Ammon's horn (tissue), 1 donor: ENCODE measurements around the gene OR8B4.
"Not testable (repeated sequence)": the region's sequence is repeated elsewhere in the genome, so short reads cannot be mapped to it uniquely, and the experiment has no call there.

Source experiments
- DNase-seq: peaks from one replicate; pipeline ENCODE4 v3.0.0-alpha.2; 2016; ENCODE audit warnings: low spot score

Gene OR8B4

DNA sequence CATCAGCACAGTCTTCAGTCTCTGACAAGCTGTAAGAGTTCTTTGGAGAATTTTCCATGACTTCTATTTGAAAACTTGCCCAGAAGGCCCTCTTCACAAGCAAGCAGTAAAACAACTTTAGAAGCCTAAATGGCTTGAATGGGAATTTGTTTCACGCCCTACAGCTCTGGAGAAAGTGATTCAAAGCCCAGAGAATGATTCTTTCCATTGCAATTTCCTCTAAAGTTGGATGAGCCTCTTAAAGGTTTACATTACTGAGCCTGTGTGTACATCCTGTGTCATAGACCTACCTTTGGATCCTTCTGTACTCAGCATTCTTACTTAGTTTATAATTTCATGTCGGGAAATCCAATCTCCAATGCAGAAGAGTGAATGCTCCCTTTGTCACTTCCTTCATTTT, 19.1 kb downstream of the OR8B4 start:
- no peak for DNase-seq

DNA sequence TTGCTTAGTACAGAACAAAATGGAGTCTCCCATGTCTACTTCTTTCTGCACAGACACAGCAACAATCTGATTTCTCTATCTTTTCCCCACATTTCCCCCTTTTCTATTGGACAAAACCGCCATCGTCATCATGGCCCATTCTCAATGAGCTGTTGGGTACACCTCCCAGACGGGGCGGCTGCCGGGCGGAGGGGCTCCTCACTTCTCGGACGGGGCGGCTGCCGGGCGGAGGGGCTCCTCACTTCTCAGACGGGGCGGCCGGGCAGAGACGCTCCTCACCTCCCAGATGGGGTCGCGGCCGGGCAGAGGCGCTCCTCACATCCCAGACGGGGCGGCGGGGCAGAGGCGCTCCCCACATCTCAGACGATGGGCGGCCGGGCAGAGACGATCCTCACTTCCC, 21.5 kb downstream of the OR8B4 start:
- not testable (repeated sequence) for DNase-seq

DNA sequence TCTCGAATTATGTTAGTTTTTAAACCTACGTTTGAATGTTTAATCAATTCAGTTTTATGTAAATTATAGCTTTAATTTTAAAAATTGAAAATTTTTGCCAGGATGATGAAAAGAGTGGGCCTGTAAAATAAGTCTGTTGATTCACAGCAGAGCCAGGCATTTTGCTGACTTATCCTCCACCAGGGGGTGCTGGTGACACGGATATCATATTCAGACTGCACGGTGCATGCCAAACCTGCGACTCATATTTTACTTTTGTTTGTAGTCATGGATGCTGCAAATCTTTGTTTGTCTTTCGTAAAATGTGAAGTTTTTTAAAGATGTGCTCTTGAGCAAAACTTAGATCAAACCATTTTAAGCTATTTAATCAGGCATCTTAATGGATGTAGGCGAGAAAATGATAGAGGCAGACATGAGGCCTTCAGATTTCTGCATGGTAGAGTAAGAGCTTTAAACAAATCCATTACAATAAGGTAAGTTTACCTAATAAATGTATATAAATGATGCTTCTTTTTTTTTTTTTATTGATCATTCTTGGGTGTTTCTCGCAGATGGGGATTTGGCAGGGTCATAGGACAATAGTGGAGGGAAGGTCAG, 22.2 kb downstream of the OR8B4 start:
- DNase-seq = peak; percentile 71

DNA sequence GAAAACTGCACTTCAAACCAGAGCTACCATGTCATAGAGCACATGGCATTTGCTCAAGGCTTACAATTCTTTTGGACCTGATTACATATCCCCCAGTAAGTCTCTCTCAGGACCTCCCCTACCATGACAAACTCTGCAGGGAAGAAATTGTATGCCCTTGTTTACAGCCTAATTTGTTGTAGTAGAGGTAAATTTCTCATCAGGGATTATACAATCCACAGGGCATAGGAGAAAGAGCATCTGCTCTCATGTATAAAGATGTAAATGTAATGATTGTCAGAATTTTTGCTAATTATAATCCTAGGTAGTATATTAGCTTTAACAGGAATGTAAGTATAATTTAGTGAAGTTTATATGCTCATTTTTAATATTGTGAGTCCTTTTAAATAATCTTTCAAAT, 25.7 kb downstream of the OR8B4 start, which contains the start of gene OR8B3:
OR8B3 (minus strand) TSS at position 101 of the 400 bp plus-strand sequence. CDS start 1,673 bp downstream, outside the sequence.
- DNase-seq = no peak

GRCh38 chr11:124396847-124397246, 27.8 kb downstream of the OR8B4 start:
- DNase-seq = not testable (repeated sequence)

DNA sequence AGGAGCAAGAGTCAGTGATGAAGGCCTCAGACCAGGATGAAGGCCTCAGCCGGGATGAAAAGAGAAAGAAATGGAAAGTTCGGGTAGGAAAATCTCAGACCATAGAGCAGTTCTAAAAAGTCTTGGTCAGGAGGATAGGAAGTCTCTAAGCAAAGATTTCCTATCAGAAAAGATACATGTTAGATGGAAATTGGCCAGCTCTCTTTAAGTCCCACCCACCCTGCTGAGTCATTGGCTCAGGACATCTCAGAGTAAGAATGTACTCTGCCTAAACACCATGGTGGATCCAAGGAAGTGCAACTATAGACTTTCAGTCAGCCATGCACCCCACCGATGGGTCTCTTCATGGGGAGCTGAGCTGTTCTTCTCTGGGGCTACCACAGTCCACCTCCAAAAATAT, 30.3 kb downstream of the OR8B4 start:
- no peak for DNase-seq

DNA sequence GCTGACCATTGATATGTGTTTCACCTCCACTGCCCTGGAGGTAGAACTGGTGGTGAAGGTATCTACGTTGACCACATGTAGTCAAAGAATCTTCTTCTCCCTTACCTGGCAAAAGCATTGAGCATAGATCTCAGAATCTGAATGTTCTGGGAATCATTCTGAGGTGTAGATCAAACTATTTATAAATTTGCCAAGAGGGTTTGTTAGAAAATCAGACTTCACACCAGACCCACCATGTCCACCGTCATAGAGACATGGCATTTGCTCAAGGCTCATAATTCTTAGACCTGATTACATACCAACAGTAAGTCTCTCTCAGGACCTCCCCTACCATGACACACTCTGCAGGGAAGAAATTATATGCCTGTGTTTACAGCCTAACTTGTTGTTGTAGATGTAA, 40.3 kb downstream of the OR8B4 start, which contains the start of gene OR8B2:
OR8B2 (minus strand) TSS at position 101 of the 400 bp plus-strand sequence. CDS start 1,156 bp downstream, outside the sequence.
- no peak for DNase-seq

- DNase-seq = not testable (repeated sequence)
Observed at GRCh38 chr11:124382857-124383256, 41.8 kb downstream of the OR8B4 start.

- no peak for DNase-seq
Observed at GRCh38 chr11:124380585-124380984, 44.1 kb downstream of the OR8B4 start.

GRCh38 chr11:124376280-124376679, 48.4 kb downstream of the OR8B4 start:
- DNase-seq = no peak
